Measurements from ENCODE around the gene CTDSP2.
A peak's percentile ranks its signal among the peaks of the same experiment; 100 is the strongest.

The CTDSP2 gene

GRCh38 chr12:57849035-57849434, 2.5 kb upstream of the CTDSP2 start:
- H3K4me2 ChIP-seq (ENCODE audit: low read length) = no peak overlapping the region
- TF ChIP-seq CTCF (IDR thresholded peaks at IDR 0.05; ENCODE audit: low read depth, low read length, poor library complexity, severe bottlenecking) (no peak), EZH2phosphoT487 (IDR thresholded peaks at IDR 0.05; ENCODE audit: borderline replicate concordance, low read length) (no peak)
- peaks cover 7% of the 10 kb centered on the region; the same call in 1 of the 2 replicates for H3K36me3 ChIP-seq (ENCODE audit: control insufficient read depth, low read length)
- H3K9me2 ChIP-seq (replicated peaks; ENCODE audit: control insufficient read depth, low read length) = no peaks in the 10 kb centered on the region
- H3K4me3 ChIP-seq (ENCODE audit: low read length) = no peak overlapping the region
- H3F3A ChIP-seq (ENCODE audit: control insufficient read depth, insufficient read depth) = 0 out of 2 replicates have a peak, but pooled peaks cover 3% of the 10 kb centered on the region
- H3K4me1 ChIP-seq (ENCODE audit: control insufficient read depth, low read length) = peaks cover 26% of the 10 kb centered on the region
- no peaks in the 10 kb centered on the region for H3K9me3 ChIP-seq (ENCODE audit: control insufficient read depth, insufficient read depth, low read length)
- H3K27me3 ChIP-seq (ENCODE audit: control insufficient read depth, low read length) = peaks cover 39% of the 10 kb centered on the region
- H3K27ac ChIP-seq (ENCODE audit: low read depth, low read length) = no peak overlapping the region
- peaks cover 22% of the 10 kb centered on the region for H3K79me2 ChIP-seq (ENCODE audit: control insufficient read depth, low read length)
- peaks cover 5% of the 10 kb centered on the region for H4K20me1 ChIP-seq (ENCODE audit: control insufficient read depth, insufficient read depth, low read depth, low read length)

- Histone ChIP-seq H3K27me3 (ENCODE audit: control insufficient read depth, low read length) (peaks cover 38% of the 10 kb centered on the region), H3K4me3 (ENCODE audit: low read length) (no peak overlapping the region), H3K4me1 (ENCODE audit: control insufficient read depth, low read length) (peaks cover 32% of the 10 kb centered on the region), H3K9me2 (replicated peaks; ENCODE audit: control insufficient read depth, low read length) (no peaks in the 10 kb centered on the region), H3K36me3 (ENCODE audit: control insufficient read depth, low read length) (peaks cover 7% of the 10 kb centered on the region; the same call in 1 of the 2 replicates), H3K9me3 (ENCODE audit: control insufficient read depth, insufficient read depth, low read length) (no peaks in the 10 kb centered on the region), H4K20me1 (ENCODE audit: control insufficient read depth, insufficient read depth, low read depth, low read length) (peaks cover 12% of the 10 kb centered on the region), H3K79me2 (ENCODE audit: control insufficient read depth, low read length) (peaks cover 30% of the 10 kb centered on the region), H3F3A (ENCODE audit: control insufficient read depth, insufficient read depth) (0 out of 2 replicates have a peak, but pooled peaks cover 3% of the 10 kb centered on the region), H3K4me2 (ENCODE audit: low read length) (no peak overlapping the region), H3K27ac (ENCODE audit: low read depth, low read length) (no peak overlapping the region)
- TF ChIP-seq EZH2phosphoT487 (IDR thresholded peaks at IDR 0.05; ENCODE audit: borderline replicate concordance, low read length) = no peak
- no peak for TF ChIP-seq CTCF (IDR thresholded peaks at IDR 0.05; ENCODE audit: low read depth, low read length, poor library complexity, severe bottlenecking)
These were observed 1.7 kb upstream of the CTDSP2 start for GRCh38 chr12:57848208-57848607.

GRCh38 chr12:57846285-57846576, 298 bp downstream of the CTDSP2 start:
- no peak for TF ChIP-seq CTCF (IDR thresholded peaks at IDR 0.05; ENCODE audit: low read depth, low read length, poor library complexity, severe bottlenecking)
- no peak for TF ChIP-seq EZH2phosphoT487 (IDR thresholded peaks at IDR 0.05; ENCODE audit: borderline replicate concordance, low read length)
- Histone ChIP-seq H3K9me3 (ENCODE audit: control insufficient read depth, insufficient read depth, low read length) (no peaks in the 10 kb centered on the region), H3K79me2 (ENCODE audit: control insufficient read depth, low read length) (peaks cover 50% of the 10 kb centered on the region), H3K4me2 (ENCODE audit: low read length) (peak overlapping the region; percentile 72), H3K4me3 (ENCODE audit: low read length) (peak overlapping the region; percentile 86), H4K20me1 (ENCODE audit: control insufficient read depth, insufficient read depth, low read depth, low read length) (peaks cover 21% of the 10 kb centered on the region), H3K4me1 (ENCODE audit: control insufficient read depth, low read length) (peaks cover 51% of the 10 kb centered on the region), H3K27me3 (ENCODE audit: control insufficient read depth, low read length) (peaks cover 22% of the 10 kb centered on the region), H3K27ac (ENCODE audit: low read depth, low read length) (peak overlapping the region; percentile 79), H3F3A (ENCODE audit: control insufficient read depth, insufficient read depth) (0 out of 2 replicates have a peak, but pooled peaks cover 3% of the 10 kb centered on the region), H3K36me3 (ENCODE audit: control insufficient read depth, low read length) (peaks cover 7% of the 10 kb centered on the region; the same call in 1 of the 2 replicates), H3K9me2 (replicated peaks; ENCODE audit: control insufficient read depth, low read length) (no peaks in the 10 kb centered on the region)
